Measurements from ENCODE around the gene TUBB4A.

TUBB4A gene

DNA sequence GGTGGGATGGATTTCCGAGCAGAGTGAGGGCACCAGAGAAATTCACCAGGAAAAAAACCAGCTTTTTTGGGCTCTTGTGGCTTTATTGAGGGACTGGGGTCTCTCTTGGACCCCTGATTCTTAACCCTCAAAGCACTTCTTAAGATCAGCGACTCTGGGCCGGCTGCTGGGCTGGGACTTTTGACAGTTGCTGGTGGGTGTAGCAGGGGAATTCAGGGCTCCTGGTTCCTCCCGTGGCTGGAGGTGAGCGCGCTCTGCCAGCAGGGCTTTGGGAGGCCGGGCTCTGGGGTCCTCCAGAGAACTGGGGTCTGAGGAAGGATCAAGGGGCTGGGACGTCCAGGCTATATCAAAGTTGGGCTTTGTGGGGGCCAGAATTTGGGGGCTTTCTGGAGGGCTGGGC lies 34.7 kb downstream of the TUBB4A start:
- no peak for DNase-seq (ENCODE audit: low read depth in 2 of 2)

DNA sequence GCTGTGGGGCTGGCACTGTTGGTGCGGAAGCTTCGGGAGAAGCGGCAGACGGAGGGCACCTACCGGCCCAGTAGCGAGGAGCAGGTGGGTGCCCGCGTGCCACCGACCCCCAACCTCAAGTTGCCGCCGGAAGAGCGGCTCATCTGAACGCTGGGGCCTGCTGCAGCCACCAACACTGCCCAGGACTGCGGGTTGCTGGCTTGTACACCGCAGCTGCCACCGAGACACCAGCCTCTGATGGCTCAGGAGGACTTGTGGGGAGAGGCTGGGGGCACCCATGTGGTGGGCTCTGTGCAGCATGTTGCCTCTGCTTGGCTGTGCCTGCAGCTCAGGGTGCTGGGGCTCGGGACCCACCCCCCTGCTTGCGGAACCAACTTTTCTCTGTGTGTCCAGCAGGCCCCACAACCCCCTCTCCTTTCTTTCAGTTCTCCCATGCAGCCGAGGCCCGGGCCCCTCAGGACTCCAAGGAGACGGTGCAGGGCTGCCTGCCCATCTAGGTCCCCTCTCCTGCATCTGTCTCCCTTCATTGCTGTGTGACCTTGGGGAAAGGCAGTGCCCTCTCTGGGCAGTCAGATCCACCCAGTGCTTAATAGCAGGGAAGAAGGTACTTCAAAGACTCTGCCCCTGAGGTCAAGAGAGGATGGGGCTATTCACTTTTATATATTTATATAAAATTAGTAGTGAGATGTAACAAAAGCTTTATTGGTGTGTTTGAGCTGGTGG lies 35.4 kb downstream of the TUBB4A start:
- no peak for DNase-seq (ENCODE audit: low read depth in 2 of 2)

- DNase-seq (ENCODE audit: low read depth in 2 of 2): no peak
Measured at GRCh38 chr19:6465663-6466062, 36.4 kb downstream of the TUBB4A start.

- DNase-seq (ENCODE audit: low read depth in 2 of 2): no peak
Measured at GRCh38 chr19:6465006-6465405, 37.1 kb downstream of the TUBB4A start.

GRCh38 chr19:6464070-6464873 lies 37.8 kb downstream of the TUBB4A start, which contains the start of gene CRB3:
TSS of gene CRB3 (plus strand) at chr19:6464271. CDS start at chr19:6464702, 431 bp downstream.
- DNase-seq (ENCODE audit: low read depth in 2 of 2): no peak

GRCh38 chr19:6460099-6460884 lies 41.8 kb downstream of the TUBB4A start:
- DNase-seq (ENCODE audit: low read depth in 2 of 2): peak; percentile 96

DNA sequence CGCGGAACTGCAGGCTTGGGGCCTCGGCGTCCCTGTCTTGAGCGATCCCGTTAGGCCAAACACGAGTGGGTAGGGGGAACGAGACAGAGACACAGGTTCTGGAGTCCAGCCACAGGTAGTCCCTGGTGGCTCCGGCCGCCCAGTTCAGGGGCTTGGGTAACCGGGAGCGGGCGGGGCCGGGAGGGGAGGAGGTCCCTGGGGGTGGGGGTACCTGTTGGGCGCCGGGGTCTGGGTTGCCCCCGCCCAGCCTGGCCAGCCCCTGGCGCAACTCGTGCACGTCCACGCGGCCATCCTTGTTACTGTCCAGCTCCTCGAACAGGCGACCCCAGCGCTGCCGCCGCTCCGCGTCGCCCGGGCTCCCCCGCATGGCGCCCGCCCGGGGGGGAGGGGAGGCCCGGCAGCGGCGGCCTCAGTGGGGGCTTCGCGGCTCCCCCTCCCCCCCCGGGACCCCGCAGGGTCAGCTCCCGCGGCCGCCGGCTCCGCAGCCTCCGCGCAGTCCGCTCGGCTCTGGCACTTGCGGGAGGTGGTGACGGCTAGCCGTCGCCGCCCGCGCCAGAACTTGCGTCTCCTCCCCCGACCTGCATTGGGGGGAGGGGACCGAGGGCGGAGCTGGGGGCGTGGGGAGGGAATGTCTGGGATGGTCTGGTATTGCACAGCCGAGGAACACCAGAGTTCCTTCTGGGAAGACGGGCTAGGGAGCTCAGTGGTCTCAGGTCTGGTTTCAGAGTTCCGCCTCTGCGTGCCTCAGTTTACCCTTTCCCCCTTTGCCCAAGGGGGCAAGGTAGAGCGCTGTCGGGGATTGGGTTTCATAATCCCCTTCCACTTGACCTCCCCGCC lies 42.6 kb downstream of the TUBB4A start, which contains the start of gene SLC25A23:
Gene SLC25A23 (minus strand): TSS at position 531 of the 837 bp plus-strand sequence. CDS start 164 bp downstream, at position 367.
- DNase-seq (ENCODE audit: low read depth in 2 of 2): peak in 1 of 2 experiments; percentile 64

DNA sequence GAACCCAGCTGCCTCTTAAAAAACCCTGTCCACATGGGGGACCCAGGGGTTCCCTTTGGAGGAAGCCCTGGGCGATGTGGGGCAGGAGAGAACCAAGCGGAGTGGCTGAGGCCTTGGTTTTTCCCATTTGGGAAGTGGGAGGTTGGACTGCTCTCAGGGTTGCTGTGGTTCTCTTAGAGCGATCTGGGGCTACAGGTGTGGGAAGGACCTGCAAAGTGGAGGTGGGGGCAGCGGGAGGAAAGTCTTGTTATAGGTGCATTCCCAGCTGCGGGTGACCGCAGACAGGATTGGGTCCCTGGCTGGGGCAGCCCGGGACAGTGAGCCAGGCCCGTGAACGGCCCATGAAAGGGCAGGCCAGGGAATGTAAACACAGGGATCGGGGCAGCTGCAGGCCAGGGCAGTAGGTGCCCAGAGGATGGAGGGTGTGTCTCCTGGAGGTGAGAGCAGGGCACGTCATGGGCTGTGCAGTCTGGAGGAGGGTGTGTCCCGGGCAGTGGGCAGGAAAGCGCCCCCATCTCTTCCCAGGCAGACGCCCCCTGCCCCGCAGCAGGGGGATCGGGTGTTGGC lies 43.3 kb downstream of the TUBB4A start:
- no peak for DNase-seq (ENCODE audit: low read depth in 2 of 2)

DNA sequence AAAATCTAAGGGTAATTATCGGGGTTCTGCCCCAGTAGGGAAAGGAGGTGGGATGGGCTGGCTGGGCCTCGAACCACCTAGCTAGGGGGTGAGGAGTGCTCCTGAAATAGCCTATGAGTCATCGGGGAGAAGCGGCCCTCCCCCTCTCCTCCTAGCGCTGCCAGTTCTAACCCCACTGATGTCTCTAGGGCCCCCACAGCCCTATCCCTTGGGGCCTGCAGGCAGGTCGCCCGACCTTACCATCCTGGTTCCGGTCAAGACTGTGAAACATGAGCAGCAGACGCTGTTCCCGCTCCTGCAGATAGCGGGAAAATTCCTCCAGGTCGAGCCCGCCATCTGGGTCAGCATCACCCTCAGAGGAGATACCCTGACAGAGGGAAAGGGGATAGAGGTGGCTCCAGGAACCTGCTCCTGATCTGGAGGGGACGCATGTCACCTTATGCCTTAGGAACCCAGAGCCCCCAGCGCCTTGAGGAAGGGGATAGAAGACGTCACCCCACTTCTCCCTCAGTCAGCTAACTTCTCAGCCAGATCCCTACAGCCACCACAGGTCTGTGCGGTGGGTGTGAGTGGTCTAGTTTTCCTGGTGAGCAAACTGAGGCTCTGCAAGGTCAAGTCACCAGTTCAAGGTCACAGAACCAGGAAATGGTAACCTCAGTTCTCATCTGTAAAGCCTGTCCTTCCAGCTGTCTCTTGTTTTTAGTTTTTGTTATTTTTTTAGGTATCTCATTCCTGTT lies 44.0 kb downstream of the TUBB4A start:
- no peak for DNase-seq (ENCODE audit: low read depth in 2 of 2)

GRCh38 chr19:6455924-6456323 lies 46.2 kb downstream of the TUBB4A start:
- DNase-seq (ENCODE audit: low read depth in 2 of 2): no peak

DNA sequence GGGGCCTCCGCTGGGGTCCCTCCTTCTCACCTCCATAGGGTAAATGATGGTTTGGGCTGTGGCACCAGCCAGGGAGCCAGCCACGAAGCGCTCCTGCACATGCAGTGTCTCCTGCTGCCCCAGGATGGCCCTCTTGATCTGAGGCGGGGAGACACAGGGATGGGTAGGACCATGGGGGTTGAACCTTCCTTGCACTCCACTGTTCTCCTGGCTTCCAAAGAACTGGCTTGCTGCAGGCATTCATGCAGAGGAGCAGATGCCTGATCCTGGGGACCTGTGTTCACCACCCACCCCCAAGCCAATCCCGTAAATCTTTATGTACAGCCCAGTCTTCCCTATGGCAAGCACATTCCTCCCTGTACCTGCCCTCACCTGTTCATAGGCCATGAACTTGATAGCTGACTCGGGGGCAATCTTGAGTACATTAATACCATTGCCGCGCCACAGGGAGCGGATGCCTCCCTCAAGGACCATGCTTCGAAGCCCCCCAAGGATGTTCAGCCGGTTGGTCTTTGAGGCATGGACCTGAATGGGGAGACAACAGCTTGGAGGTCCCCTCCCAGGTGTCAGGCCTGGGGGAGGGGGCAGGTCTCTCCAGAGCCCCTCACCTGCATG lies 48.1 kb downstream of the TUBB4A start:
- DNase-seq (ENCODE audit: low read depth in 2 of 2): no peak

GRCh38 chr19:6452899-6453298 lies 49.2 kb downstream of the TUBB4A start:
- DNase-seq (ENCODE audit: low read depth in 2 of 2): no peak

DNA sequence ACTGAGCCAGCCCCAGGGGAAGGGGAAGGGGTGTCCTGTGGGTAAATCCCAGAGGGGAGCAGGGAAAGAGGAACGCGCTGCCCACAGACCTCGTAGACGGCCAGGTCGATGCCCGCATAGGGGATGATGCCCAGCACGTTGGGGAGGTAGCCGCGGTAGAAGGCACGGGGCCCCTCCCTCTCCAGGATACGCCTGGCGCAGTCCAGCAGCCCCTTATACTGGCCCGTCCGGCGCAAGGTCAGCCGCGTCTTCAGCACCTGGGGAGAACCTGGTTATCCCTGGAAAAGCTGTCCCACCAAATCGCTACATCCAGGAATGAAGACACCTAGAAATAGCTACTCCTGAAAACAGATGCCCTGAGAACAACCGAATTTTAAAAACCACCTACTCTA lies 49.9 kb downstream of the TUBB4A start:
- DNase-seq (ENCODE audit: low read depth in 2 of 2): no peak

GRCh38 chr19:6451583-6452222 lies 50.4 kb downstream of the TUBB4A start:
- no peak for DNase-seq (ENCODE audit: low read depth in 2 of 2)

DNA sequence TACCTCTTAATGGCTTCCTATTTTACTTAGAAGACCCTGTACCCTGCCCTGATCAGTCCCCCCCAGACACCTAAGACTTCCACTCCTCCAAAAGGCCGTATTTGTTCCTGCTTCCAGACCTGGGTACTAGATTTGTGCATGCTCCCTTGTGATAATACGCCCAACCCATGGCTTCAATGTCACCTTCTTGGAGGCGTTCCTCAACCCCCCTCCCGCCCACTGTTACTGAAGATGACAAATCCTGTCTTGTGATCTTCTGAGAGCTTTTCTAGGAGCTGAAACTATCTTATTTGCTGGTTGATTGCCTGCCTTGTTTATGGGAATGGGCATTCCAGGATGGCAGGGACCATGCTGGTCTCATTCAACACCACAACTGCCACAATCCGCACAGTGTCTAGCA lies 51.9 kb downstream of the TUBB4A start:
- no peak for DNase-seq (ENCODE audit: low read depth in 2 of 2)

- DNase-seq (ENCODE audit: low read depth in 2 of 2): no peak
Measured at GRCh38 chr19:6448045-6448444, 54.1 kb downstream of the TUBB4A start.

DNA sequence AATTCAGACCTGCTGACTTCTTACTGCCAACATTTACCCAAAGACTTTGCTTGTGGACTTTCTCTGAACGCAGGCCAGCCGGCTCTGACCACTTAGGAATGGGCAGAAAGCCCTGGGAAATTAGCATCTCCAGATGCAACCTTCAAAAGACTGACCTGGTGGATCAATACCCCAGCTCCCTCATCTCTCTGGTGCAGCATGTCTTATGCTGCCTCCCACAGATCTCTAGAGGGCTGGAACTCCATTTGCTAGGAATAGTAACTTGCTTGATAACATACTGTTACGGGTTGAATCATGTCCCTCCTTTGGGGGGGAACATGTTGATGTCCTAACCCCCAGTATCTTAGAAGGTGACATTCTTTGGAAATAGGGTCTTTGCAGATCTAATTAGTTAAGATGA lies 55.7 kb downstream of the TUBB4A start:
- DNase-seq (ENCODE audit: low read depth in 2 of 2): no peak
